GM12892 (cell line): ENCODE measurements around the gene IMP4.

ENCODE experiments used
- POLR2A ChIP-seq: IDR thresholded peaks from 2 replicates; pipeline ENCODE4 v1.6.1; 2011; ENCODE audit warnings: low read depth, low read length, control low read depth
- POLR2AphosphoS5 ChIP-seq: IDR thresholded peaks from 2 replicates; pipeline ENCODE4 v1.6.1; 2011; ENCODE audit warnings: low read depth, low read length, control low read depth

- TF ChIP-seq POLR2A (no peak), POLR2AphosphoS5 (no peak)
Measured at GRCh38 chr2:130303169-130303568, 39.5 kb upstream of the IMP4 start.
